MCF 10A (cell line): ENCODE data around the gene NQO2. TPM values are rescaled to one million over a fixed set of nuclear protein-coding genes. Genes with fewer than 3 reads are reported as not detected.

Source experiments
- BruUV-seq: library from RNA; stranded (reverse); fragments of 400-500 nt; replicated peaks from 2 replicates; lab custom pipeline; 2021; lab: Mats Ljungman, UMichigan
- CTCF ChIA-PET: fragments of 300-600 bp; sonication (Branson Sonifier 250); formaldehyde crosslinking; extraction: SDS; loops from one replicate; lab custom pipeline; 2021; ENCODE audit warnings: antibody characterized with exemption, inconsistent platforms; lab: Yijun Ruan, JAX
- POLR2A ChIA-PET: fragments of 300-600, 350-650 bp; sonication (Branson Sonifier 250); formaldehyde crosslinking; extraction: SDS; loops from one replicate; lab custom pipeline; 2020; ENCODE audit warnings: antibody characterized with exemption, inconsistent platforms; lab: Yijun Ruan, JAX
- DNase-seq: peaks from one replicate; pipeline ENCODE4 v3.0.0-alpha.2; 2018; ENCODE audit not compliant: unreplicated experiment
- H3K27ac Mint-ChIP-seq: one replicate; pipeline ENCODE4 v1.8.0; 2022; ENCODE audit warnings: mild to moderate bottlenecking, low read depth, mixed read lengths; ENCODE audit not compliant: unreplicated experiment
- H3K27me3 Mint-ChIP-seq: one replicate; pipeline ENCODE4 v1.8.0; 2022; ENCODE audit warnings: mixed read lengths; ENCODE audit not compliant: insufficient read depth, unreplicated experiment
- H3K36me3 Mint-ChIP-seq: one replicate; pipeline ENCODE4 v1.8.0; 2022; ENCODE audit warnings: mild to moderate bottlenecking, moderate library complexity, mixed read lengths; ENCODE audit not compliant: insufficient read depth, unreplicated experiment
- H3K4me1 Mint-ChIP-seq: one replicate; pipeline ENCODE4 v1.8.0; 2022; ENCODE audit warnings: mixed read lengths; ENCODE audit not compliant: insufficient read depth, unreplicated experiment
- H3K4me3 Mint-ChIP-seq: one replicate; pipeline ENCODE4 v1.8.0; 2022; ENCODE audit warnings: mild to moderate bottlenecking, moderate library complexity, mixed read lengths; ENCODE audit not compliant: unreplicated experiment
- H3K9me3 Mint-ChIP-seq: one replicate; pipeline ENCODE4 v1.8.0; 2022; ENCODE audit warnings: mixed read lengths; ENCODE audit not compliant: unreplicated experiment
- intact Hi-C: fragments of 100-400 bp; cut with micrococcal nuclease; formaldehyde crosslinking; loops from 2 replicates; pipeline ENCODE4 v1.14.1; 2022
- total RNA-seq: library from RNA; stranded (reverse); gene quantifications from 2 replicates; pipeline ENCODE4 v1.2.3, GENCODE V29; 2022
- TF ChIP-seq, protein P1 (sequence below): fragments of 200-600 bp; IDR thresholded peaks from one replicate; pipeline ENCODE4 v1.8.0; 2022; ENCODE audit warnings: antibody characterized with exemption, mild to moderate bottlenecking; ENCODE audit not compliant: unreplicated experiment

The NQO2 gene
- total RNA-seq, 1 experiment from 2014 or later, result 18.6 TPM

DNA sequence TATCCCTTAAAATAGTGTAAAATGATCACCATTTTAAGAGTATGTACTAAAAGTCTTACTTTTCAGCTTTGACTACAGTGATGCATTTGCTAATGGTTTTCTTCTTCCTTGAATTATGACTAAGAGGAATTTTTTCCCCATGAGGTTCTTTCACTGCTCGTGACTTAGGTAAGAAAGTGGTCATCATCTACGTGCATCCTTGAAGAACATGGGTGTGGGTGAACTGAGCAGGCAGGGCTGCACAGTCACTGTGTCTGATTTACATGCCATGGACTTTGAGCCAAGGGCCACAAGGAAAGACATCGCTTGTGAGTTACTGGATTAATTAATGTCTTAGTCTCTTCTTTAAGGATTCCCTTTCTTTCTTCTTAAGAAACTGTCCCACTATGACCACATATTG, 33.3 kb downstream of the NQO2 start:
- intact Hi-C loops, result no loop called here
- no peaks in the 10 kb centered on the region for H3K27me3 Mint-ChIP-seq
- ChIA-PET POLR2A (interaction anchor here (0.6 to 1.2 kb wide), 2 partner anchors 8 to 266 kb away, joined by 3 to 4 read pairs; no protein-coding TSS in a partner anchor), CTCF (interaction anchor here (0.8 kb wide), 1 partner anchor 31 kb away, joined by 4 read pairs; no protein-coding TSS in a partner anchor)
- H3K4me3 Mint-ChIP-seq, result no peak overlapping the region
- no TSS peak for BruUV-seq
- no peak overlapping the region for H3K27ac Mint-ChIP-seq
- H3K4me1 Mint-ChIP-seq, result no peaks in the 10 kb centered on the region
- no peak for DNase-seq
- peaks cover 5% of the 10 kb centered on the region for H3K36me3 Mint-ChIP-seq
- TF ChIP-seq, protein P1, sequence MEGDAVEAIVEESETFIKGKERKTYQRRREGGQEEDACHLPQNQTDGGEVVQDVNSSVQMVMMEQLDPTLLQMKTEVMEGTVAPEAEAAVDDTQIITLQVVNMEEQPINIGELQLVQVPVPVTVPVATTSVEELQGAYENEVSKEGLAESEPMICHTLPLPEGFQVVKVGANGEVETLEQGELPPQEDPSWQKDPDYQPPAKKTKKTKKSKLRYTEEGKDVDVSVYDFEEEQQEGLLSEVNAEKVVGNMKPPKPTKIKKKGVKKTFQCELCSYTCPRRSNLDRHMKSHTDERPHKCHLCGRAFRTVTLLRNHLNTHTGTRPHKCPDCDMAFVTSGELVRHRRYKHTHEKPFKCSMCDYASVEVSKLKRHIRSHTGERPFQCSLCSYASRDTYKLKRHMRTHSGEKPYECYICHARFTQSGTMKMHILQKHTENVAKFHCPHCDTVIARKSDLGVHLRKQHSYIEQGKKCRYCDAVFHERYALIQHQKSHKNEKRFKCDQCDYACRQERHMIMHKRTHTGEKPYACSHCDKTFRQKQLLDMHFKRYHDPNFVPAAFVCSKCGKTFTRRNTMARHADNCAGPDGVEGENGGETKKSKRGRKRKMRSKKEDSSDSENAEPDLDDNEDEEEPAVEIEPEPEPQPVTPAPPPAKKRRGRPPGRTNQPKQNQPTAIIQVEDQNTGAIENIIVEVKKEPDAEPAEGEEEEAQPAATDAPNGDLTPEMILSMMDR, result no peak
- H3K9me3 Mint-ChIP-seq, result peaks cover 11% of the 10 kb centered on the region

DNA sequence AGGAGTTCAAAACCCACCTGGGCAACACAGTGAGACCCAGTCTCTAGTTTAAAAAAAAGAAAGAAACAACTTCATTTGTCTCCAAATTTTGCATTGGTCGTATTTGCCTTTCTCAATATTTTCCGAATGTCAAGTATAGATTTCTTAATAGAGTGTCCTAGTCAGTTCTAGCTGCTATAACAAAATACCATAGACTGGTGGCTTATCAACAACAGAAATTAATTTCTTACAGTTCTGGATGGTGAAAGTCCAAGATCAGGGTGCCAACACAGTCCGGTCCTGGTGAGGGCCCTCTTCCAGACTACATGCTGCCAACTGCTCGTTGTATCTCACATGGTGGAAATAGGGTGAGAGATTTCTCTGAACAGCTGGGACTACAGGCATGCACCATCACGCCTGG, 34.0 kb downstream of the NQO2 start:
- H3K27me3 Mint-ChIP-seq, result no peaks in the 10 kb centered on the region
- H3K4me3 Mint-ChIP-seq, result no peak overlapping the region
- CTCF ChIA-PET, result interaction anchor here (0.8 kb wide), 1 partner anchor 31 kb away, joined by 4 read pairs; no protein-coding TSS in a partner anchor
- peaks cover 11% of the 10 kb centered on the region for H3K9me3 Mint-ChIP-seq
- no peaks in the 10 kb centered on the region for H3K4me1 Mint-ChIP-seq
- TF ChIP-seq, protein P1, result no peak
- POLR2A ChIA-PET, result interaction anchor here (1.2 kb wide), 1 partner anchor 9 kb away, joined by 4 read pairs; no protein-coding TSS in a partner anchor
- peaks cover 5% of the 10 kb centered on the region for H3K36me3 Mint-ChIP-seq
- no TSS peak for BruUV-seq
- intact Hi-C loops, result no loop called here
- no peak overlapping the region for H3K27ac Mint-ChIP-seq
- no peak for DNase-seq

DNA sequence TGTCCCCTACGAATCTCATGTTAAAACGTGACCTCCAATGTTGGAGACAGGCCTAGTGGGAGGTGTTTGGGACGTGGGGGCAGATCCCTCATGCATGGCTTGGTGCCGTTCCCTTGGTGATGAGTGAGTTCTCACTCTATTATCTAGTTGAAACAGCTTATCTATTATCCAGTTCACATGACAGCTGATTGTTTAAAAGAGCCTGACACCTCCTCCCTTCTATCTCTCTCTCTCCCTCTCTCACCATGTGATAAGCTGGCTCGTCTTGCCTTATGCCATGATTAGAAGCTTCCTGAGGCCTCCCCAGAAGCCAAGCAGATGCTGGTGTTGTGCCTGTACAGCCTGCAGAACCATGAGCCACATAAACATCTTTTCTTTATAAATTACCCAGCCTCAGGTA, 35.7 kb downstream of the NQO2 start:
- Mint-ChIP-seq H3K36me3 (peaks cover 5% of the 10 kb centered on the region), H3K4me3 (no peak overlapping the region), H3K27ac (no peak overlapping the region), H3K9me3 (peaks cover 11% of the 10 kb centered on the region), H3K4me1 (no peaks in the 10 kb centered on the region), H3K27me3 (no peaks in the 10 kb centered on the region)
- ChIA-PET POLR2A (interaction anchor here (1.2 kb wide), 1 partner anchor 45 kb away, joined by 3 read pairs; no protein-coding TSS in a partner anchor), CTCF (no interaction called here)
- DNase-seq, result no peak
- BruUV-seq, result no TSS peak
- TF ChIP-seq, protein P1, result no peak
- intact Hi-C loops, result no loop called here

DNA sequence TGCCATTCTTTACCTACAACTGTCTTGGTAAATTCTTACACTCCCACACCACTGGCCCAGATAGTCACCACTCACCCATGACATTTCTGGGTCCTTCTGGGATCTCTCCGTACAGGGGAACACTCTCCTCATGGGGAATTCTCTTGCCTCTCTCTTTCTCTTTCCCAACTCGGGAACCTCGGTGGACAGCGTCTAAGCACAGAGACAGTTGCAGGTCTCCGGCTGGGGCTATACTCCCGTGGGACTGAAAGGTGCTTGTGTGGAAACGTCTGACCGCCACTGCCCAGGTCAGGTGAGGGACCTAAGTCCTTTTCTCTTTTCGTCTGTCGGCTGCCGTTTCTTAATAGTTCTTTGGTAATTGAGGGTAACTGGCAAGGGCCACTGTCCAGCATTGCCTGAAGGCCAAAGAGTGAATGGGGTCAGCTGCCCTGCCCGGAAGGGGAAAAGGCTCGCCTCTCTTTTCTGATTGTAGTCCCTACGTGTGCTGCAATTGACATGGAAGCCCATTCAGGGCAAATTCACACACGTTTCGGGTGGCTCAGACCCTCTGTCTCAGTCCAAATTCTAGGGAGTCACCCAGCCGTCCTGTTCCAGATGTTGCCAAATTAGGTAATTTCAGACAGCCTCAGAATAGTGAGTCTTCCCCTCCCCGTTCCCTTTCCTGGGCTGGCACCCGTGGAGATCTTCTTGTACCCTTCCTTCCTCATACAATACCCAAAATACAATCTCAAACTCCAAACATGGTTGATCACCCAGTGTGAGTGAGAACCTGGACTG, 37.4 kb downstream of the NQO2 start:
- no peak for DNase-seq
- H3K27me3 Mint-ChIP-seq, result no peaks in the 10 kb centered on the region
- H3K36me3 Mint-ChIP-seq, result peaks cover 5% of the 10 kb centered on the region
- no peak overlapping the region for H3K27ac Mint-ChIP-seq
- ChIA-PET CTCF (no interaction called here), POLR2A (no interaction called here)
- BruUV-seq, result no TSS peak
- intact Hi-C loops, result no loop called here
- no peak overlapping the region for H3K4me3 Mint-ChIP-seq
- H3K4me1 Mint-ChIP-seq, result no peaks in the 10 kb centered on the region
- TF ChIP-seq, protein P1, result no peak
- peaks cover 11% of the 10 kb centered on the region for H3K9me3 Mint-ChIP-seq
